ENCODE results near the gene KCNMB1.

Gene KCNMB1

DNA sequence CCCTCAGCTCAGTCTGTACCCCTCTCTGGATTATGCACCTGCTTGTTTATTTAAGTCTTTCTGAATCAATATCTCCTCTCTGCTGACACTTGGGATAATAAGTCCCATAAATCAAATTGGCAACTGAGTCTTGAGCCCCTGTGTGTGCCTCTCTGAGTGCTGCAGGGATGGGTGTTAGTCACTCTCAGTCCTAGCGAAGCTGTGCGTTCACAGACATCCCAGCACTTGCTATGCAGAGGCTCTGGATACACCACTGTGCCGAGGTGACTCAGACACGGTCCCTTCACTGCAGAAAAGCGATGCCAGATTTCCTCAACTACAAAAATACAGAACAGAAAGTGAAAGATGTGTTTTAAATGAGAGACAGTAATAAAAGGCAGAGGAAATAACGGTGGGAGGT lies 4.1 kb upstream of the KCNMB1 start:
- TF ChIP-seq, protein P1, sequence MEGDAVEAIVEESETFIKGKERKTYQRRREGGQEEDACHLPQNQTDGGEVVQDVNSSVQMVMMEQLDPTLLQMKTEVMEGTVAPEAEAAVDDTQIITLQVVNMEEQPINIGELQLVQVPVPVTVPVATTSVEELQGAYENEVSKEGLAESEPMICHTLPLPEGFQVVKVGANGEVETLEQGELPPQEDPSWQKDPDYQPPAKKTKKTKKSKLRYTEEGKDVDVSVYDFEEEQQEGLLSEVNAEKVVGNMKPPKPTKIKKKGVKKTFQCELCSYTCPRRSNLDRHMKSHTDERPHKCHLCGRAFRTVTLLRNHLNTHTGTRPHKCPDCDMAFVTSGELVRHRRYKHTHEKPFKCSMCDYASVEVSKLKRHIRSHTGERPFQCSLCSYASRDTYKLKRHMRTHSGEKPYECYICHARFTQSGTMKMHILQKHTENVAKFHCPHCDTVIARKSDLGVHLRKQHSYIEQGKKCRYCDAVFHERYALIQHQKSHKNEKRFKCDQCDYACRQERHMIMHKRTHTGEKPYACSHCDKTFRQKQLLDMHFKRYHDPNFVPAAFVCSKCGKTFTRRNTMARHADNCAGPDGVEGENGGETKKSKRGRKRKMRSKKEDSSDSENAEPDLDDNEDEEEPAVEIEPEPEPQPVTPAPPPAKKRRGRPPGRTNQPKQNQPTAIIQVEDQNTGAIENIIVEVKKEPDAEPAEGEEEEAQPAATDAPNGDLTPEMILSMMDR (conservative IDR thresholded peaks at IDR 0.05; ENCODE audit: low read depth, low read length), result no peak
- DNase-seq (ENCODE audit: low read depth), result no peak
- no peak overlapping the region for H3K4me3 ChIP-seq (ENCODE audit: low read length)

DNA sequence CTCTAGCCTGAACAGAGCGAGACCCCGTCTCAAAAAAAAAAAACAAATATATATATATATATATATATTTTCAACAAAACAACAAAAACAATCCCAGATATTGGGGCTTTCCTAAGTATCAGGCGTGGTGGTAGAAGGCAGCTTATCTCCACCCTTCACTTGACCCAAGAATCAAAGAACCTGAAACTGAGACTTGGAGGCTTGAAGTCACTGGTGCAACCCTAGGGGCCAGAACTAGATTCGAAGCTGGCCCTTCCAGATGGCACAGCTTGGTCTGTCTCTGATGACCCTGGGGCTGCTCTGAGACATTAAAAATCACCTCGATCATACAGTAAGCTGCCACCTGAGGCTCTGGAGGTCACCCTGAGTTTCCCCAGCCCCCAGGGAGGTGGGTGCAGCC lies 1.3 kb upstream of the KCNMB1 start:
- H3K4me3 ChIP-seq (ENCODE audit: low read length), result no peak overlapping the region
- no peak for DNase-seq (ENCODE audit: low read depth)

DNA sequence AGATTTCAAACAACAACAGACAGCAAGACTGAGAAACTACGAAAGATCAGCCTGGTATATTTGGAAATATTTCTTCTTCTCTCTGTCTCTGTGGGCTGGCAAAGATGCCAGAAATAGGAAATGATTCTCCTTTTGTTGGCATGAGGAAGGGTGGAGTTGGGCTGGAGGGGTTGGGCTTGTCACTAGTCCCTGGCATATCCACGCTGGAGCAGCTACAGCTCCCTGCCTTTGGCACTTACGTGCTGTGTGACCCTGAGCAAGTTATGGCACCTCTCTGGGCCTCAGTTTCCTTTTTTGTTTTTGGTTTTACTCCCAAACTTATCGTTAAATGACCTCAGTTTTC lies 354 bp upstream of the KCNMB1 start:
- no peak for DNase-seq (ENCODE audit: low read depth)
- TF ChIP-seq, protein P1 (conservative IDR thresholded peaks at IDR 0.05; ENCODE audit: low read depth, low read length), result no peak
- H3K4me3 ChIP-seq (ENCODE audit: low read length), result no peak overlapping the region

More for the DNA sequence above, 1.3 kb upstream of the KCNMB1 start:
- TF ChIP-seq, protein P1 (conservative IDR thresholded peaks at IDR 0.05; ENCODE audit: low read depth, low read length), result no peak

DNA sequence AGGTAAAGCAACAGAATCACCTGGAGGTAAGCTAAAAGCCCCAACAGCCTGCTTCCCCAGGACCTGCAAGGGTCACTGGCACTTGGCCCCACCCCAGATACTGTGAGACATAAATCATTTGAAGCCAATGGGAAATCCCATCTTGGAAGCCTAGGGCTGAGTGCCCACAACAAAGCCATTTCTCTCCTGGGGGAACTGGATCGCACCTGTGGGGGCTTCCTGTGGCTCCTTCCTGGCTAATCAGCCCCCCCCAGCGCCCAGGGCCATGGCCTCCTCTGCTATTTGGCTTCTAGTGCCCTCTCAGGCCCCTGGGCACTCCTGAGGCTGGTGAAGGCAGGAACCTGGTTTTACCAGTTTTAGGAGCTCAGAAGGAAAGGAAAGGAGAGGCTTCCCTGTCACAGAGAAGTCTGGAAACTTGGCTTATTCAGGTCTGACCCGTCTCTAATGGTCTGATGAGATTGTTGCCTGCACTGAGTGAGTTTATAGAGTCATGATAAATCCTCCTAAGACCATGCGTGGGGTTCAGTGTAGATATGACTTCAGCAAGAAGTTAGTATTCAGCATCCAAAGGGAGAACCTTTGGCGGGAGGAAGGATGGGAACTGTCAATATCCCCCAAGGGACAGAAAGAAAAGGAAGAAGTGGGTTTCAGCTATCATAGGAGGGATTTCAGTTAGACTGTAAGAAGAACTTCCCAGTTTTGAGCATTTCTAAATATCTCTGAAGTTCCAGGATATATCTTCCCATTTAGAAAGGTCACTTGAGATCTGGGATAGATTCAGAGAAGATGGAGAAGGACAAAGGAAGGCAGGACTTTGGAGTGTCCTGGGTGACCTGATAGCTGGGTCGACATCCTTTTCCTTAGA lies 1.2 kb downstream of the KCNMB1 start:
- no peak overlapping the region for H3K4me3 ChIP-seq (ENCODE audit: low read length)
- no peak for DNase-seq (ENCODE audit: low read depth)
- TF ChIP-seq, protein P1 (conservative IDR thresholded peaks at IDR 0.05; ENCODE audit: low read depth, low read length), result no peak

DNA sequence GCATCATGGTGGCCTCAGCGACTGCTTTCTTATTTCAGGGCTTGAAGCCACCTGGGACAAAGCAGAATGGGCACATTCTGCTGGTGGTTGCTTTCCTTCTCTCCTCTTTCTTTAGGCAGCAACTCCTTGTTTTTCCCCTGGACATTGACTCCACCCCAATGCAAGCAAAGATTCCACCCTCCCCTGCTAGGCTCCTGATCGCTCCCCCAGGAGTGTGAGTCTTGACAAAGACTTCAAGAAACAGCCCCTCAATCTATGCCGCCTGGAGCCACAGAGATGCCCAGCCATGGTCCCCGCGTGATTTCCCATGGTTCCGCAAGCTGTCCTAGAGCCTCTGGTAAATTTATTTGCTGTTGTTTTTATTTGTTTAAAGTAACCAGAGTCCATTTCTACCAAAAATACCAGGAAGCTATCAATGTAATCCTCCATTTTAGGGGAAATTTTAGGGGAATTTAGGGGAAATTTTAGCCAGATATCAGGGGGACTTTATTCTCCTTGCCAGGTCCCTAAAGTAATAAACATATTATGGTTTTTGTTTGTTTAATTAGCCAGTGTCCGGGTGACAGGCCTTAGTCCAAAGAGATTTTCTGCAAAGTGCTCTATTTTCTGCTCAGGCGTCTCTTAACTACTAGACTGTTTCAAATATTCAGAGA lies 2.3 kb downstream of the KCNMB1 start:
- TF ChIP-seq, protein P1 (conservative IDR thresholded peaks at IDR 0.05; ENCODE audit: low read depth, low read length), result no peak
- no peak overlapping the region for H3K4me3 ChIP-seq (ENCODE audit: low read length)
- DNase-seq (ENCODE audit: low read depth), result no peak

DNA sequence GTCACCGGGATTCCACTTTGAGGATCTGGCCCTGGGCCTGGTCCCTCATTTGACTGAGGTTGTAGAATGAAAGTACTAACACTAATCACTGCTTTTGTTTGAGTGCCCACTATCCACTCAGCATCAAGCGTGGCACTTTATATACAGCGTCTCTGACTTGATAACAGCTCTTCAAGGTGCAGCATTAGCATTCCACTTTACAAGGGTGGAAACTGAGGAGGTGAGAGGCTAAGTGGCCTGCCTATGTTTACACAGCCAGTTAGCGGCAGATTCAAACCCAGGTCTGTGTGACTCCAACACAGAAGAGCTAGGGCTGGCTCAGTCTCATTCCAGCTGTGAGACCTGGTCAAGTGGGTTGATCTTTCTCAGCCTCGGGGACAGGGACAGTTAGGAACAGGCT lies 5.9 kb downstream of the KCNMB1 start:
- TF ChIP-seq, protein P1 (conservative IDR thresholded peaks at IDR 0.05; ENCODE audit: low read depth, low read length), result no peak
- H3K4me3 ChIP-seq (ENCODE audit: low read length), result no peak overlapping the region
- DNase-seq (ENCODE audit: low read depth), result no peak

DNA sequence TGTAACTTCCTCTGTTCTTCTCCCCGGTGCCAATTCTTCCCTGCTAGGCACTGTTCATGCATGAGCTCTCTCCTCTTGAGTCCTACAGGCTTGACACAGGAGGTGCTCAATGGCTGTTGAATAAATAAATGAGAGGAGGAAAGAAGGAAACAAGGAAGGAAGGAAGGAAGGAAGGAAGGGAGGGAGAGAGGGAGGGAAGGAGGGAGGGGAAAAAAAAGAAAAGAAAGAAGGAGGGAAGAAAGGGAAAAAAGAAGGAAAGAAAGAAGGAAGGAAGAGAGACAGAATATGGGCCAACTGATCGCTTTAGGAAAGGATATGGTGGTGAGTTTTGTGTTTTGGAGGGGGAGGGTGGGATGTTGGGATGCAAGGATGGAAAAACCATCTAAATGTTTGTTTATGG lies 6.4 kb downstream of the KCNMB1 start:
- no peak overlapping the region for H3K4me3 ChIP-seq (ENCODE audit: low read length)
- DNase-seq (ENCODE audit: low read depth), result no peak
- TF ChIP-seq, protein P1 (conservative IDR thresholded peaks at IDR 0.05; ENCODE audit: low read depth, low read length), result no peak

Data from retinal pigment epithelial cell (primary cell).